HepG2 (cell line): ENCODE data around the gene ZCCHC8. TPM values are rescaled to one million over a fixed set of nuclear protein-coding genes. Genes with fewer than 3 reads are reported as not detected.

Source experiments
- ARID2 ChIP-seq: sonication (generic); formaldehyde crosslinking; IDR thresholded peaks from 2 replicates; pipeline ENCODE4 v1.8.1; 2022; ENCODE audit warnings: mild to moderate bottlenecking, missing genetic modification reagents, borderline replicate concordance
- FOXA1 ChIP-seq, 2 experiments: fragments of 450-650 bp in 1 of 2; sonication (generic) in 1 of 2; formaldehyde crosslinking in 1 of 2; IDR thresholded peaks; 2 replicates each; pipeline versions ENCODE4 v1.4.0 to v1.6.1; 2016 to 2020; ENCODE audit warnings: missing genetic modification reagents in 1 of 2
- HCFC1 ChIP-seq: fragments of 150-350 bp; IDR thresholded peaks from 2 replicates; pipeline ENCODE4 v1.6.1; 2014; ENCODE audit warnings: low read depth, low read length
- HDAC6 ChIP-seq: fragments of 200-600 bp; sonication (generic); IDR thresholded peaks from 2 replicates; pipeline ENCODE4 v1.7.0; 2017; ENCODE audit warnings: mild to moderate bottlenecking, antibody characterized with exemption, low read length, low read depth
- JDP2 ChIP-seq: sonication (generic); formaldehyde crosslinking; IDR thresholded peaks from 2 replicates; pipeline ENCODE4 v1.8.1; 2022; ENCODE audit warnings: missing genetic modification reagents, borderline replicate concordance
- KLF9 ChIP-seq: IDR thresholded peaks from 2 replicates; pipeline ENCODE4 v1.6.1; 2016; ENCODE audit warnings: low read depth
- MXI1 ChIP-seq: IDR thresholded peaks from 3 replicates; pipeline ENCODE4 v1.6.1; 2012; ENCODE audit warnings: low read depth, low read length, inconsistent platforms, borderline replicate concordance
- NBN ChIP-seq: fragments of 450-650 bp; conservative IDR thresholded peaks from 2 replicates; pipeline ENCODE4 v1.6.1; 2017
- NFKB2 ChIP-seq: sonication (generic); formaldehyde crosslinking; IDR thresholded peaks from 2 replicates; pipeline ENCODE4 v1.4.0; 2020; ENCODE audit warnings: missing genetic modification reagents, borderline replicate concordance
- NR2C2 ChIP-seq: sonication (generic); formaldehyde crosslinking; IDR thresholded peaks from 2 replicates; pipeline ENCODE4 v1.4.0; 2020; ENCODE audit warnings: missing genetic modification reagents, mild to moderate bottlenecking, moderate library complexity, borderline replicate concordance
- PHF21A ChIP-seq: sonication (generic); formaldehyde crosslinking; IDR thresholded peaks from 2 replicates; pipeline ENCODE4 v1.5.0; 2020; ENCODE audit warnings: mild to moderate bottlenecking, missing genetic modification reagents
- RAD21 ChIP-seq: fragments of 450-650 bp; formaldehyde crosslinking; IDR thresholded peaks from 2 replicates; pipeline ENCODE4 v1.5.0; 2020; ENCODE audit warnings: mild to moderate bottlenecking
- SIX1 ChIP-seq: sonication (generic); formaldehyde crosslinking; IDR thresholded peaks from 2 replicates; pipeline ENCODE4 v1.4.0; 2020; ENCODE audit warnings: missing genetic modification reagents, borderline replicate concordance
- STAG1 ChIP-seq: sonication (generic); formaldehyde crosslinking; IDR thresholded peaks from 2 replicates; pipeline ENCODE4 v1.4.0; 2020; ENCODE audit warnings: missing genetic modification reagents
- TFDP1 ChIP-seq: IDR thresholded peaks from 2 replicates; pipeline ENCODE4 v1.6.1; 2016; ENCODE audit warnings: missing compliant biosample characterization, missing genetic modification reagents, borderline replicate concordance
- ZBTB49 ChIP-seq: sonication (generic); formaldehyde crosslinking; IDR thresholded peaks from 2 replicates; pipeline ENCODE4 v1.4.0; 2020; ENCODE audit warnings: missing genetic modification reagents, borderline replicate concordance
- ZFP41 ChIP-seq: sonication (generic); formaldehyde crosslinking; IDR thresholded peaks from 2 replicates; pipeline ENCODE4 v1.4.0; 2020; ENCODE audit warnings: mild to moderate bottlenecking, missing genetic modification reagents, borderline replicate concordance
- ZNF329 ChIP-seq: sonication (generic); formaldehyde crosslinking; IDR thresholded peaks from 2 replicates; pipeline ENCODE4 v1.9.0; 2021; ENCODE audit warnings: low read depth, mild to moderate bottlenecking, missing genetic modification reagents
- ZUFSP ChIP-seq: sonication (generic); formaldehyde crosslinking; IDR thresholded peaks from 2 replicates; pipeline ENCODE4 v1.9.0; 2021; ENCODE audit warnings: missing genetic modification reagents, mild to moderate bottlenecking, borderline replicate concordance
- polyA plus RNA-seq, 8 experiments: library from polyadenylated mRNA; depleted of rRNA in 3 of 8; stranded (reverse) in 7 of 8; unstranded in 1 of 8; fragments of >200 nt; fragmentation: Illumina TruSeq in 4 of 8; extraction: Trizol in 4 of 8; gene quantifications; 2 replicates each; pipeline versions ENCODE4 v1.2.1 to v1.2.3, GENCODE V29; 2011 to 2016; ENCODE audit warnings: low read depth in 4 of 8, missing spikeins in 1 of 8, mixed read lengths in 1 of 8; ENCODE audit not compliant: insufficient read depth in 1 of 8
- total RNA-seq, 5 experiments: library from RNA; depleted of rRNA; stranded (reverse); fragments of >200 nt; fragmentation: Illumina TruSeq; extraction: Trizol; gene quantifications; 2 replicates each; pipeline ENCODE4 v1.2.3, GENCODE V29; 2016; ENCODE audit warnings: low read depth in 1 of 5
- TF ChIP-seq, protein P1 (sequence below): sonication (generic); formaldehyde crosslinking; IDR thresholded peaks from 2 replicates; pipeline ENCODE4 v1.4.0; 2020; ENCODE audit warnings: missing genetic modification reagents
- TF ChIP-seq, protein P2 (sequence below): sonication (generic); formaldehyde crosslinking; IDR thresholded peaks from 2 replicates; pipeline ENCODE4 v1.4.0; 2020; ENCODE audit warnings: missing genetic modification reagents

The ZCCHC8 gene
- total and polyA plus RNA-seq, 2 of the 13 experiments (the other 11 are each of a cell fraction or from before 2014, with no cell fraction given): 18.6 to 20.9 TPM

- TF ChIP-seq SIX1 (CRISPR knock-in tag) (no peak), JDP2 (CRISPR knock-in tag) (no peak), STAG1 (CRISPR knock-in tag) (peak; percentile 73), HDAC6 (no peak), KLF9 (CRISPR knock-in tag) (no peak), ZFP41 (CRISPR knock-in tag) (no peak), MXI1 (no peak), NR2C2 (CRISPR knock-in tag) (no peak), ARID2 (CRISPR knock-in tag) (no peak), ZBTB49 (CRISPR knock-in tag) (no peak), FOXA1 (IDR thresholded peaks at IDR 0.05) (no peak), FOXA1 (CRISPR knock-in tag; IDR thresholded peaks at IDR 0.05) (0 out of 2 replicates have a peak, but pooled peaks have one; percentile 26), RAD21 (CRISPR knock-in tag) (peak; percentile 48; the same call in 1 of the 2 replicates), ZUFSP (CRISPR knock-in tag) (no peak), NBN (no peak), TFDP1 (no peak), HCFC1 (no peak), ZNF329 (no peak), NFKB2 (CRISPR knock-in tag) (no peak), PHF21A (no peak)
- TF ChIP-seq, protein P1, sequence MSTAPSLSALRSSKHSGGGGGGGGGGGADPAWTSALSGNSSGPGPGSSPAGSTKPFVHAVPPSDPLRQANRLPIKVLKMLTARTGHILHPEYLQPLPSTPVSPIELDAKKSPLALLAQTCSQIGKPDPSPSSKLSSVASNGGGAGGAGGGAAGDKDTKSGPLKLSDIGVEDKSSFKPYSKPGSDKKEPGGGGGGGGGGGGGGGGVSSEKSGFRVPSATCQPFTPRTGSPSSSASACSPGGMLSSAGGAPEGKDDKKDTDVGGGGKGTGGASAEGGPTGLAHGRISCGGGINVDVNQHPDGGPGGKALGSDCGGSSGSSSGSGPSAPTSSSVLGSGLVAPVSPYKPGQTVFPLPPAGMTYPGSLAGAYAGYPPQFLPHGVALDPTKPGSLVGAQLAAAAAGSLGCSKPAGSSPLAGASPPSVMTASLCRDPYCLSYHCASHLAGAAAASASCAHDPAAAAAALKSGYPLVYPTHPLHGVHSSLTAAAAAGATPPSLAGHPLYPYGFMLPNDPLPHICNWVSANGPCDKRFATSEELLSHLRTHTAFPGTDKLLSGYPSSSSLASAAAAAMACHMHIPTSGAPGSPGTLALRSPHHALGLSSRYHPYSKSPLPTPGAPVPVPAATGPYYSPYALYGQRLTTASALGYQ (CRISPR knock-in tag): no peak
- TF ChIP-seq, protein P2, sequence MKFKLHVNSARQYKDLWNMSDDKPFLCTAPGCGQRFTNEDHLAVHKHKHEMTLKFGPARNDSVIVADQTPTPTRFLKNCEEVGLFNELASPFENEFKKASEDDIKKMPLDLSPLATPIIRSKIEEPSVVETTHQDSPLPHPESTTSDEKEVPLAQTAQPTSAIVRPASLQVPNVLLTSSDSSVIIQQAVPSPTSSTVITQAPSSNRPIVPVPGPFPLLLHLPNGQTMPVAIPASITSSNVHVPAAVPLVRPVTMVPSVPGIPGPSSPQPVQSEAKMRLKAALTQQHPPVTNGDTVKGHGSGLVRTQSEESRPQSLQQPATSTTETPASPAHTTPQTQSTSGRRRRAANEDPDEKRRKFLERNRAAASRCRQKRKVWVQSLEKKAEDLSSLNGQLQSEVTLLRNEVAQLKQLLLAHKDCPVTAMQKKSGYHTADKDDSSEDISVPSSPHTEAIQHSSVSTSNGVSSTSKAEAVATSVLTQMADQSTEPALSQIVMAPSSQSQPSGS (CRISPR knock-in tag): 0 out of 2 replicates have a peak, but pooled peaks have one; percentile 23
Measured at GRCh38 chr12:122471324-122472226, 29.2 kb downstream of the ZCCHC8 start (continued).
